Activated T-cell treated with anti-CD3 and anti-CD28 coated beads for 48 hours (primary cell): ENCODE measurements around the gene RHOG.
"Not testable (repeated sequence)": the region's sequence is repeated elsewhere in the genome, so short reads cannot be mapped to it uniquely, and the experiment has no call there.

Source experiments
- DNase-seq: peaks from one replicate; pipeline ENCODE4 v3.0.0-alpha.2; 2020; ENCODE audit warnings: low read depth

Gene RHOG

DNA sequence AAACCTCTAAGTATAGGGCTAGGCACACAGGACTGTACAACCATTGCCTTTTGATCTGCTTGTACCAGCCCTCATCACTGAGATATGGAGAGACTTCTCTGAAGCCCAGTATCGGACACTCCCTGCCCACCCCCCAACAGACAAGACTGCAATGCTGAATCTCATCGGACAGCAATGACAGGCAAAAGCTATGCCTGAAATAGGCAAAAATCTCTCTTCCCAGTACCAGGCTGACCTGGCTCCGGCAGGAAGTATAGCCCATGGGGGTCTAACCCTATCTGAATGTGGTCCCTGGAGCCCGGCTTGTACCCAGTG, 6.5 kb downstream of the RHOG start:
- DNase-seq, result no peak

DNA sequence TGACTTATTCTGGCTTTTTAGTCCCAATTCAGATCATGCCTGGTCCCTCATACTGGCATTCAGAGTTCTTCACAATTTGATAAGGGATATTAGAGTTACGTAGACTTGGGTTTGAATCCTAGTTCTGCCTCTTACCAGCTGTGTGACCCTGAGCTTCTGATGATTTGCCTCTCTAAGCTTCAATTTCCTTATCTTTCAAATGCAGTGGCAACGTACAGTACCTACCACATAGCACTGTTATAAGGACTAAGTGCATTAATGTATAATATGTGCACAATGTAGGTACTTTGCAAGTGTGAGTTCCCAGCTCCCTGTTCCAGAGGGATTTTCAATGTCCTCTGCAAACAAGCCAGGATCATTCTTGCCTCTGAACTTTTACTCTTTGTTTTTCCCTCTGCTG, 7.3 kb downstream of the RHOG start:
- DNase-seq, result no peak

- no peak for DNase-seq
Measured at GRCh38 chr11:3832816-3833215, 7.9 kb downstream of the RHOG start.

DNA sequence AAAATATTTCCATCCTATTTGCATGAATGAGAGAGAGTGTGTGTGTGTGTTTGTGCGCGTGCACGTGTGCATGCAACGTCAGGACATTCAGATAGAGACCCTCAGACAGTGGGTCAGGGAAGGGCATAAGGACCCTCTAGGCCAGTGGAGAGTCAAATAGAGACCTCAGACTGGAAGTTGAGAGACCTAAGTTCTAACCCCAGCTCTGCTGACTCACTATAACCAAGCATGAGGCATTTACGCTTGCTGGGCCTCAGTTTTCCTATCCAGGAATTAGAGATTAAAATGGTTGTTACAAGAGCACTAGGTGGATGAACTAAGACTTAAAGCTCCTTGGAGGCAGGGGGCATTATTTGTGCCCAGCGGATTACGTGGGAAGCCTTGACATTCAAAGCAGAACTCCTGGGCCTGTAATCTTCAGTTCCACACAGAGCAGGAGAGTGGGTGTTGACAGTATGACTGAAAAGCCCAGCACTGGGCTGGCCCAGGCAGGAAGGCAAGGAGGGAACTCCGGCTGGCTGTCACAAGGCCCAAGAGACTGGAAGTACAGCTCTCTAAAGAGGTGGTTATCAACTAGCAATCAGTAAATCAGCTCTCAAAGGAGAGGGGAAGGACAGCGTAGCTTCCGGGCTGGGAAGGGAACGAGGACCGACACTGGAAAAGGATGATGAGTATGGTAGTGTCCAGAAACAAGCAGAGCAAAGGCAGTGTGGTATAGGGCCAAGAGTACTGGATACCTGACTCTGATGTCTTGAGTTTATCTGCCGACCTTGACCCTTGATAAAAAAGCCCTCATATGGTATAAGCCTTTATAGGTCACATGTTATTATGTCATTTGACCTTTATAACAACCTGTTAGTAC, 9.2 kb downstream of the RHOG start:
- DNase-seq, result no peak

DNA sequence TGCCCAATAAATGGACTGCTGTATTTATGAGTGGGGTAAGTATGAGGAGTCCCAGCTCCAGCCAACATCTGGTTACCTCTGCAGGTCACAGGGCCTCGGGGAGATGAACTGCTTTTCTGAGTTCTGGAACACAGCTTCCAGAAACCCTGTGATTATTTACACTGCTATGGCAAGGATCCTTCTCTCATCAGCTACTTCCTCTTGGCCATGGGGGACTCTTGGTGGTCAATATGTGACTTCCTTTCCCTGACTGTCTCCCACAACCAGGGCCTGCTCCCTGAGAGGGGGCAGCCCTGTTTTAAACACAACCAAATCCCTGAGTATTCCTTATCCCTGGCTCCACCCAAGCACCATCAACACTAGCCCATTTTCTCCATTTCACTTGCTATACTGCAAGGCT, 10.0 kb downstream of the RHOG start:
- DNase-seq, result no peak

DNA sequence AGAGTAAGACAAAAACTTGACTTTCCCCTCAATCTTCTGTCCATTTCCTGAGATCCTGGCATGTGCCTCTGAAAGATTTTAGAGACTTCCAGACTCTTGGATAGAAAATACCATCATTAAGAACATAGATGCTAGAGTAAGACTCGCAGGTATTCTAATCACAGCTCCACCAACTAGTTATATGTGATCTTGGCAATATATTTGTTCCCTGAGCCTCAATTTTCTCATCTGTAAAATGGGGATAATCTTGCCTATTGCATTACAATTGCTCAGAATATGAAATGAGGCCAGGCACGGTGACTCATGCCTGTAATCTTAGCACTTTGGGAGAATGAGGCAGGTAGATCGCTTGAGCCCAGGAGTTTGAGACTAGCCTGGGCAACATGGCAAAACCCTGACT, 10.7 kb downstream of the RHOG start:
- DNase-seq, result no peak

GRCh38 chr11:3827434-3828186, 13.1 kb downstream of the RHOG start:
- no peak for DNase-seq

DNA sequence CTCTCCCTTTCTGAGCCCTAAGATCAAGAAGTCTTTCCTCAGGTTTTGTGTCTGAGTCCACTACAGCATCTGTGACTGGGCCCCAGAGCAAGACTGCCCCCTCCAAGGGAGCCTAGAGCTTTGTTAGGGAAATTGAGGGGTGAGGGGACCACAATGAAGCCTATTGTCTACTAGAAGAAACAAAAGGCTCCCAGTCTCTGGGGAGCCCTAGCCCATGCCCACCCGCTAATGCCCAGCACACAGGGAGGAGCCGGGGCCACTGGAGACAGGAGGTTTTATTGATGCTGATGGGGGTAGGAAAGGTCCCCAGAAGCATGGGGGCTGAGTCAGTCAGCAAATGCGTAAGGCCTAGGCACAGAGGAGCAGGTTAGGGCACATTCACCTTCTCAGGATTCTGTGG, 14.0 kb downstream of the RHOG start:
- no peak for DNase-seq

DNA sequence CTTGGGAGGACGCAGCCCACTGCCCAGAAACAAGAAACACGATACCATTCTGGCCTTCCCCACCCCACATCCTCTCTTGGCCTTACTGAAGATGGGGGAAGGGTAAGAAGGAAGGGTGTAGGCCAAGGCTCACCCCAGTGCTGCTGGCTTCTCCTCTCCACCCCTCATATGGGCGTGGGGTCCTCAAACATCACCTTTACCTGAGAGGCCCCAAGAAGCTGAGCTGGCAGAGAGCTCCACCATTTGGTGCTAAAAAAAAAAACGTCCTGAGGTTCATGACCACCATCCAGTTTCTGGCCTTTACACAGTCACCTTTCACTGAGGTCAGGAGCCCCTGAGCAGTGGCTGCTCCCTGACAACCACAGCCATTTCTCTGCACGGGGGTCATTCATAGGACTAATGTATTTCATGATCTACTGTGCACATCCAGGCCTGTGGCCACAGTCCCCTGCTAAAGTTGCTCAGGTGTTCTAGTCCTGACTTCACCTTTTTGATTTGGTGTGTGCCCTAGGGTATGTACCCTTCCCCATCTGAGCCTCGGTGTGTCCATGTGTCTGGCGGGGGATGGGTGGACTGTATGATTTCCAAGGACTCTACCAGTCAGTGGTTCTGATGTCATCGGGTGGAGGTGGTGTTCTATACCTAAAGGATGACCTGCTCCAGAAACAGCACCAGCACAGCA, 15.1 kb downstream of the RHOG start:
- DNase-seq, result no peak

DNA sequence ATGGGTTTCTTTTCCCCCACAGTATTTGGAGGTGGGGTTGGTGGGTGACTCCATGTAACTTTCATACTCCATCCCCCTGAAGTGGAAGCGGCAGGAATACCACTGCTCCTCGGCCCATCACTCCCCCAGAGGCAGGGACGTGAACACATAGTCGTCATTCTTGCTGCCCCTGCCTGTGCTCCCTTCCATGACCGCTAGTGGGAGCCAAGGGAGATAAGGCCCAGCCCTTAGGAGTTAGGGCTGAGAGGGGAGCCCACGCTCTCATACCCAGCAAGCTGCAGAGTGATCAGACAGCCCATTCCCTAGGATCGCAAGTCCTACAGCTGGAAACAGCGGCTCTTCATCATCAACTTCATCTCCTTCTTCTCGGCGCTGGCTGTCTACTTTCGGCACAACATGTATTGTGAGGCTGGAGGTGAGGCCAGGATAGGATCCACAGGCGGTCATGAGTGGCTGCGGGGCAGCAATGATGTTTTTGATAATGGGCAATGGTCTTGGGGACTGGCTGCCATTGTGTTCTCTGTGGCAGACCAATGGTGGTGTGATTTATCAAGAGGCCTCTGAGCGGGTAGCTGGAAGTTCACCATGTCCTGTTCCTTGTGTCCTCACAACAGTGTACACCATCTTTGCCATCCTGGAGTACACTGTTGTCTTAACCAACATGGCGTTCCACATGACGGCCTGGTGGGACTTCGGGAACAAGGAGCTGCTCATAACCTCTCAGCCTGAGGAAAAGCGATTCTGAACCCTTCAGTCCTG, 15.9 kb downstream of the RHOG start:
- DNase-seq, result peak; percentile 73

DNA sequence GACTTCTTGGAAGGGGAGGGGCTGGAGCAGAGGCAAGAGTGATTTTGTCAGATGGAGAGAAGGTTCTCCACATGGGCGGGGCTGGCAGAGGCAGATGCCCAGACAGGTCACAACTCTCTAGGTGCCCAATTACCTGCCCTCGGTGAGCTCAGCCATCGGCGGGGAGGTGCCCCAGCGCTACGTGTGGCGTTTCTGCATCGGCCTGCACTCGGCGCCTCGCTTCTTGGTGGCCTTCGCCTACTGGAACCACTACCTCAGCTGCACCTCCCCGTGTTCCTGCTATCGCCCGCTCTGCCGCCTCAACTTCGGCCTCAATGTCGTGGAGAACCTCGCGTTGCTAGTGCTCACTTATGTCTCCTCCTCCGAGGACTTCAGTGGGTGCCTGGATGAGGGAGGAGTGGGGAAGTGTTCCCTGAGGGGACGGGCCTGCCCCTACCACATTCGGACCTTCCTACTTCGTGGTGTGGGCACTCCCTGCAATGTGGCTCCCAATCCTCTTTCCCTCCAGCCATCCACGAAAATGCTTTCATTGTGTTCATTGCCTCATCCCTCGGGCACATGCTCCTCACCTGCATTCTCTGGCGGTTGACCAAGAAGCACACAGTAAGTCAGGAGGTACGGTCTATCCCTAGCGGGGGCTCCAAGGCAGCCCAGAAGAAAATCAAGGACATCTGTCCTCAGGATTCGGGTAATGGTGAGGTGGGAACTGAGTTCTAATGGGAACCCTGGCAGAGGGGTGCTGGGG, 16.8 kb downstream of the RHOG start:
- DNase-seq, result no peak

DNA sequence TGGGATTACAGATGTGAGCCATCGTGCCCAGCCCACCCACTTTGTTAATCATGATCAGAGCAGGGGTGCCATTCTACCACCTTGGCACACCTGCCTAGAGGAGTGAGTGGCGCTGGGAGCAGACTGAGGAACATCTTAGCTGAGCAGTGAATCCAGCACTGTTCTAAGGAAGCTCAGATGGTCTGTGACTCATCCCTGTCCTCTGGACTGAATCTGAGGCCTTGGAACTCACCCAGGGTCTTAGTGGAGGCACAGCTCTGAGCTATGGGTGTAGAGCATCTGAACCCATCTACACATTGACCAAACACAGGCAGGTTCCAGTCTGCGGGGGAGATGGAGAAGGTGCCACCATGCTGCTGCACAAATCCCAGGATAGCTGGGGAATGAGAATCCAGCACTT, 17.5 kb downstream of the RHOG start:
- no peak for DNase-seq

- DNase-seq, result no peak
Measured at GRCh38 chr11:3822312-3822711, 18.4 kb downstream of the RHOG start.

DNA sequence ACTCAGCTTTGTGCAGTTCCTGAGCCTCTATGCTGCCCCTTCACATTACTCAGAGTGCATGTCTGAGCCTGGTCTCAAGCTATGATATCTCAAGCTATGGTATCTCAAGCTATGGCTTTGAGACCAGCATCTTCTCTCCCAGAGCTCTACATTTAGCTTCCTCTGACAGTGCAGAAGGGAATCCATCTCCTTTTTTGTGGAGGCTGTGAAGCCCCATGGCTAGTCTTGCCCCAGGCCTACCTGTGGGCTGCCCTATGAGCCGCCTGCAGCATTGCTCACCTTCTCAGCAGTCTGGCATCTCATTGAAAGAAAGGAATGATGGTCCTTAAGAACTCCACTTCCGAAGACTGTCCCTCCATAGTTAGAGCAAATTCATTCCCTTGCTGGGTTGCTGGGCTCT, 19.8 kb downstream of the RHOG start:
- no peak for DNase-seq

GRCh38 chr11:3817181-3817800, 23.5 kb downstream of the RHOG start:
- DNase-seq, result no peak

DNA sequence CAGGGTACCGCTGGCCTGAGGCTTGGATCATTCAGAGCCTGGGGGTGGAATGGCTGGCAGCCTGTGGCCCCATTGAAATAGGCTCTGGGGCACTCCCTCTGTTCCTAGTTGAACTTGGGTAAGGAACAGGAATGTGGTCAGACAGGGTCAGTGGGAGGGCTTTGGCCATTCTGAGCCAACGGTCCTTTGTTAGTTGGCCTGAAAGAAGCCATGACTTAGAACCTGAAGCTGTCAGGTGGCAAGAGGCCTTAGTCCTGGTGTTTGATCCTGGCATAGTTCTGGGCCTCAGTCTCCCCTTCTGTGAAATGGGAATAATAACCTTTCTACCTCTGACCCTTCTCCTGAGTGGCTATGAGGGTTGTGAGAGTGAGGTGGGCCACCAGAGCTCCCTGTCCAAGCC, 24.1 kb downstream of the RHOG start:
- no peak for DNase-seq

GRCh38 chr11:3815845-3816244, 24.9 kb downstream of the RHOG start:
- no peak for DNase-seq

DNA sequence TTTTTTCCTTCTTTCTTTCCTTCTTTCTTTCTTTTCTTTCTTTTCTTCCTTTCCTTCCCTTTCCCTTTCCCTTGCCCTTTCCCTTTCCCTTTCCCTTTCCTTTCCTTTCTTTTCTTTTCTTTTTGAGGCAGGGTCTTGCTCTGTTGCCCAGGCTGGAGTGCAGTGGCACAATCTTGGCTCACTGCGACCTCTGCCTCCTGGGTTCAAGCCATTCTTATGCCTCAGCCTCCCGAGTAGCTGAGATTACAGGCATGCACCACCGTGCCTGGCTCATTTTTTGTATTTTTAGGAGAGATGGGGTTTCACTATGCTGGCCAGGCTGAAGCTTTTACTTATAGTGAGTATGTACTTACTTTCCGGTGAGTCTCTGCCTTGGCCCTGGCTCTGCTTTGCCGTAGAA, 25.9 kb downstream of the RHOG start:
- DNase-seq, result not testable (repeated sequence)

- DNase-seq, result no peak
Measured at GRCh38 chr11:3810951-3811350, 29.8 kb downstream of the RHOG start.

DNA sequence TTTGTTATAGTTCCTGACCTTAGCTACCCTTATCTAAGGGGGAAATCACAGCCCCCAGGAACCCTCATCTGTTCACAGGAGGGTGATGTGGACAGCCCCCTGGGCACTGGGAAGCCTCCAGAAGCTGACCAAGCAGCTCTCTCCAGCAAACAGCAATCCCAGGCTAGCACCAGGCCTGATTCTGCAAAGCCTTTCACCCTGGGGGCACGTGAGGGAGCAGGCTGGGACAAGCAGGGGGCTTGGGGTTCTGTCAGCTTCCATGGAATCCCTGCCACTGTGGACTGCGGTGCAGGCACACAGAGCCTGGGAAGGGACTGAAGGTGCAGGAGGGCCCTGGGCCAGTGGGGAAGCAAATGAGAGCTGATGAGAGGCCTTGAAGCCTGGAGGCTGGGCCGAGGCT, 30.3 kb downstream of the RHOG start:
- DNase-seq, result no peak

DNA sequence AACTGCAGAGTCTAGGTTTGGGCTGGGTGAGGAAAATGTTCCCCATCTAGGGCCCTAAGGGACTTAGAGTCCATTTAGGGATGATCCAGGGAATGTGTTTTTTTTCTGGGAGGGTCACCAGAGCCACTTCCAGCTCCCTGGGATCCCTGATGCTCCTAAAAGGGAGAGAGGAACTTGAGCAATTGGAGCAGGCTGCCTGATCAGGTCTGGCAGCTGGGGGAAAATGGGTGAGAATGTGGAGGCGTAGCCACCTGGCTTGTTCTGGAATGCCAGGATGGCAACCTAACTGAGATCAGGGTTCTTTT, 31.2 kb downstream of the RHOG start:
- no peak for DNase-seq
